Kidney tubule cell (primary cell): ENCODE measurements around the gene ALAS2.
"Not testable (repeated sequence)": the region's sequence is repeated elsewhere in the genome, so short reads cannot be mapped to it uniquely, and the experiment has no call there.

Experiments
- DNase-seq: peaks from one replicate; pipeline ENCODE4 v3.0.0-alpha.2; 2018; ENCODE audit warnings: low spot score

The ALAS2 gene

DNA sequence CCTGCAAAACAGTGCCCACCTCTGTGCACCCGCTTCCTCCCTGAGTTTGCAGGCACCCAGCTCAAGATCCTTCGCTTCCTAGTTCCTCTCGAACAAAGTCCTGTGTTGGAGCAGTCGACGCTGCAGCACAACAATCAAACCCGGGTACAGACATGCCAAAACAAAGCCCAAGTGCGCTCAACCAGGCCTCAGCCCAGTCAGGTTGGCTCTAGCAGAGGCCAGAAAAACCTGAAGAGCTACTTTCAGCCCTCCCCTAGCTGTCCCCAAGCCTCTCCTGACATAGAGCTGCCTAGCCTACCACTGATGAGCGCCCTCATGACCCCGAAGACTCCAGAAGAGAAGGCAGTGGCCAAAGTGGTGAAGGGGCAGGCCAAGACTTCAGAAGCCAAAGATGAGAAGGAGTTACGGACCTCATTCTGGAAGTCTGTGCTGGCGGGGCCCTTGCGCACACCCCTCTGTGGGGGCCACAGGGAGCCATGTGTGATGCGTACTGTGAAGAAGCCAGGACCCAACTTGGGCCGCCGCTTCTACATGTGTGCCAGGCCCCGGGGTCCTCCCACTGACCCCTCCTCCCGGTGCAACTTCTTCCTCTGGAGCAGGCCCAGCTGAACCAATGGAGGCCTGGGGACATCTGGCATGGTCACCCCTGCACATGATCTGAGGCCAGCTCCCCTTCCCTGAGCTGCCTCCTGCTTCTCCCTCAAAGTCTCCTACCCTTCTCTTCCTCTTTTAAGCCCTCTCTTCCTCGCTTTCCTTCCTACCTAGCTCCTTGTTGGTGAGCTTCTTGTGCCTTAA, 23.8 kb downstream of the ALAS2 start:
- DNase-seq = no peak

DNA sequence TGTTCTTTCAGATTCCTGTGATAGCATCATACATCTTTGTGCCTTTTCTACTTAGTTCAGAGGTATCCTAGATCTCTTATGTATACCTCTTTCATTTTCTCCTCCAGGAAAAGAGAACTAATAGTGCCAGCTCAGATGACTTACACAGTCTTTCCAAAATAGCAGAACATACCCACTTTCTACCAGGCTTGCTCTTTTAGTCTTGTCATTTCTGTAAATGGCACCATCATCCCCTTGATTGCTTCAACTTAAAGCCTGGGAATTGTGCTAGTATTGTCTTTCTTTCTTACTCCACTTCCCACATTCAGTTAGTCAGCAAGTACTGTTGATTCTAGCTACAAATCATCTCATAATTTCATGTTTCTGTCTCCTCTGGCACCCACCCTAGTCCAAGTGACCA, 25.5 kb downstream of the ALAS2 start:
- no peak for DNase-seq

DNA sequence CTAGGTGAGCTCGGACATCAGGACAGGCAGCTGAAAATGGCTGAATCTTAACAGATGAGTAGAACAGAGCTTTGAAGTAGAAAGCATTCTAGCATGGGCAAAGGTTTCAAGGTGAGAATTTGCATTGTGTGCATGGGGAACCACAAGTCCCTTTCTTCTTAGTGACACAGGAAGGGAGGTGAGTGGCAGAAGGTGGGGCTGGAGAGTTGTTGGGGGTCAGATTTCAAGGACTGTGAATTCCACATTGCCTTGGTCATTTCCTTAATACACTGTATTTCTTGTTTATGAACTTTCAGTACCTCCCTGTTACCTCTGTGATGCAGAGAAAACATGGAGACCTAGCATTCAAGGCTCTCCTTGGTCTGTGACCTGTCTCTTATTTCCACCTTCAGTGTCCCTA, 26.5 kb downstream of the ALAS2 start:
- DNase-seq = no peak

DNA sequence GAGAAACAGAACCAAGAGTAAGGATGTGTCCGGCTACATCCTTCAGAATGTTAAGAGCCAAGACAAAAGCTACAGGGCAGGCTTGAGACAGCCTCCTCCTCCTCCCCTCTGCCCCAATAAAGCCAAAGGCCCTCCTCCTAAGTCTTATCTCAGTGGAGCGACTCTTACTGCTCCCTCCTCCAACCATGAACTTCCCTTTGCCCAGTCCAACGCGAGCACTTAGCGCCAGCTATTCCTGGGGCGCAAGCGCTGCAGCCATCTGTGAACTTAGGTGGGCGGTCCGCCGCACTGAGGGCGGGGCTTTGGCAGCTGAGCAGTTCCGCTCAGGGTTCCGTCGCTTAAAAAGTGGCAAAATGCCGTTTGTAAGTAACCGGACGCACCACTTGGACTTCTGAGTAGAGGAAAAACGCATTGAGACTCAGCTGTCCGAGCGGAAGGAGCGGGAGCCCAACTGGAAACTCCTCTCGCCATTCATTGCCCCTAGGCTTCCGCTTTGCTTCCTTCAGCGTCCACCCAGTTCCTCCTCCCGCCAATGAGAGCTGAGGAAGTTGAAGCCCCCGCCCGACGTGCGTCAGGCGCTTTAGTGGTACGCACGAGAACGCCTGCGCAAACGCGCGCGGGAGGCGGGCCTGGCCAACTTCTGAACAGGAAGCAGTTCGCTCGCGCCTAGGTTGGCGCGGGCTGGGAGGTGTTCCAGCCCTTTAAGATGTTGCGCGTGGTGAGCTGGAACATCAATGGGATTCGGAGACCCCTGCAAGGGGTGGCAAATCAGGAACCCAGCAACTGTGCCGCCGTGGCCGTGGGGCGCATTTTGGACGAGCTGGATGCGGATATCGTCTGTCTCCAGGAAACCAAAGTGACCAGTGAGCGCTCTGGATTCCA, 30.8 kb downstream of the ALAS2 start, which contains the start of gene APEX2:
Gene APEX2 (plus strand): TSS at position 647 of the 882 bp plus-strand sequence. CDS start 60 bp downstream, at position 707.
- peak; percentile 93 for DNase-seq

DNA sequence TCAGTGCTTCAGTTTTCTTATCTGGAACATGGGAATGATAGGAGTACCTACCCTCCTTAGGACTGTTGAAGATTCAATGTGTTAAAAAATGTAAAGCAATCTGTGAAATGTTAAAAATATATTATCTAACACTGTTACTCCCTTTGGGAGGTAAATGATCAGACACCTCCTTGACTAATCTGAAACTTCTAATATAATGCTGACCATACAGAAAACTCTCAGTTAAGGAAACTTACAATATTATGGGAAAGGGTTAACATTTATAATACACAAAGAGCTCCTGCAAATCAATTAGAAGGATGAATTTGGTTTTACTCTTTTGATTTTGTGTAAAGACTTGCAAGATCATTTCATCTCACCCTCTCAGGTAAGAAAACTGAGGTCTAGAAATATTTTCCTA, 35.2 kb downstream of the ALAS2 start:
- DNase-seq = no peak

DNA sequence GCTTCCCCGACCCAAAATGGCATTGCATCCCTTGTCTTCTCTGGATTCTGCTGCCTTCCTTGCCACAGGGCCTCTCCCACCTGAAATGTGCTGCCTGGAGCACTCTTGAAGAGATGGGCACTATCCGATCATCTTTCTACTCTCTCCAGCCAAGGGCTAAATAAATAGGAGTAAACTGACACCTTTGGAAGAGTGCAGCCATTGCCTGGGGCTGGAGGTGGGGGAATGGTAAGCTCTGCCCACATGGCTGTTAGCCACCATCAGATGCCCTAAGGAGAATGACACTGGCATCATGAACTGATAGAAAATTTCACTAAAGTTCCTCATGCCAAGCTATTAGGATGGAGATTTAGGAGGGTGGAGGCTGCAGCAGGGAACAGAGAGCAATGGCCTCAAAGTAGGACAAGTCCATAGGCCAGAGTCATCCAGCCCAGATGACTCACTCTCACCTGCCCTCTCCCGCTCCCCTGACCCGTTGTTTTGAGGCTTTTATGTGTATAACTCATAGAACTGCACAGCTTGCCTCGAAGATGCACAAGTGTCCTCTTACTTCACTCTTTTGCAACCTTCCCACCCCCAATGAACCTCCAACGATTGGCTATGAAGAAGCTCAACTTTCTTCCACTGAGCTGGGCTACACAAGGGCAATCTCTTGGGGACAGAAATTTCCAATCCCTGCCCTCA, 36.0 kb downstream of the ALAS2 start:
- DNase-seq = no peak

DNA sequence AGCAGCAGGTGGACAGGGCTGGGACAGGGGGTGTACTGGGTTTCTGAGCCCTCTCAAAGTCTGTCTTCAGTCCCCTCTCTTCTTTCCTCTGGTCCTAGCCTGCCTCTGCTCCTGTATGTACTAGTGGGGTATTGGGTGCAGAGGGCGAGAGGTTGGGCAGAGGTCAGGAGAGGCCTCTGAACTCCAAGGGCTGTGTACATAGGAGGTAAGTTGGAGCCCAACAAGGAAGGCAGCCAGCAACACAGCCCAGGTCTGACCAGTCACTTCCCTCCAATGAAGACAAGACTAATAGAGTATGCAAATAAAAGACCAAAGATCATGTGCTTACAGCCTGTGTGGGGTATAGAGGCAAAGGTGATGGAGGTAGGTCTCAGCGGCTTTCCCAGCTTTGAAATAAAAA, 36.7 kb downstream of the ALAS2 start, which contains the start of gene PFKFB1:
Gene PFKFB1 (minus strand): TSS at position 90 of the 400 bp plus-strand sequence. CDS start 181 bp downstream, outside the sequence.
- DNase-seq = no peak

DNA sequence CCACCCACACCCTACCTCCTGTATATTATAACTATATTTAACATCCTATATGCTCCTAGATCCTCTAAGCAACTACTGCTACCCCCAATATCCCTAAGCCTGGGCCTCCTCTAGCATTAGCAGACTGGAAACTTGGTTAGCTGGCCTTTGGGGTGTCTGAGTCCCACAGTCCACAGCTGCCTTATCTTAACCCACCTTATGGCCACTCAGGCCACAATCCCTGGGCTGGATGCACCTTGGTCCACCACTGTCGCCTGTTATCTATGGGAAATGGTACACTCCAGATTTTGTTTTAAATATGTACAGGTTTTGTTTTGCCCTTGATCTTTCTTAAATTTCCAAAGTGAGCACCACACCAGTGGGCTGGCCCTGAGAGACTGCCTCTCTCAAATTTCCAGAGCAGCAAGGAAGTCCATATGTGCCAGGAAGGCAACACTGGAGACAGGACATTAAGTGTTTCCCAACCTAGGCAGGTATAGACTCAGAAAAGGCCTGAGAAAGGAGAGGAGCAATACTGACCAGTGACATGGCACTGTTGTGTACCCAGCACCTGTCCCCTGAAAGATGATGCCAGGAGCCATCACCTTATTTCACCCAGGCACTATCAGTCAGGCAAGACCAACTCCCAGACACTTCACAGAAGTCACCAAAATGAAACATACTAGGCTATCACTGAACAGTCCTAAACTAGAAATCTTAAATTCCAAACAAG, 37.7 kb downstream of the ALAS2 start:
- DNase-seq = no peak

DNA sequence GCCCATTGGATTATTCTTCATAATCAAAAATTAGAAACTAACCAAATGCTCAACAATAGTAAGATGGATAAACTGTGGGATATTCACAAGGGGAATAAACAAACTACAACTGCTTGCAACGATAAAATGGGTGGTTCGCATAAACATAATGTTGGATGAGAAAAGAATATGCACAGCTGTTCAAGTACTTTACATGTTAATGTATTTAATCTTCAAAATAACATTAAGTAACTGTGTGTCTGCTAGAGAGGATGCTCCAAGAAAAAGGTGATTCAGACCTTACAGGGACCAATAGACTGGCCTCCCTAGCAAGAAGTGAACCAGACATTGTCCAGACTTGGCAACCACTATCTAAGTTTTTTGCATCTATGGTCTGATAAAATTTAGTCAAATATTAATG, 39.1 kb downstream of the ALAS2 start:
- DNase-seq = peak; percentile 37

DNA sequence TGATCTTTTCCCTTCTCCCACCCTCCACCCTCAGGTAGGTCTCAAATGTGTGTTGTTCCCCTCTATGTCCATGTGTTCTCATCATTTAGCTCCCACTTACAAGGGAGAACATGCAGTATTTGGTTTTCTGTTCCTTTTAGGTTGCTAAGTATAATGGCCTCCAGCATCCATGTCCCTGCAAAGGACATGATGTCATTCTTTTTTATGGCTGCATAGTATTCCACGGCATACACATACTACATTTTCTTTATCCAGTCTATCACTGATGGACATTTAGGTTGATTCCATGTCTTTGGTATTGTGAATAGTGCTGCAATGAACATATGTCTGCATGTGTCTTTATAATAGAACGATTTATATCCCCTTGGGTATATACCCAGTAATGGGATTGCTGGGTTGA, 47.5 kb downstream of the ALAS2 start:
- DNase-seq = not testable (repeated sequence)

DNA sequence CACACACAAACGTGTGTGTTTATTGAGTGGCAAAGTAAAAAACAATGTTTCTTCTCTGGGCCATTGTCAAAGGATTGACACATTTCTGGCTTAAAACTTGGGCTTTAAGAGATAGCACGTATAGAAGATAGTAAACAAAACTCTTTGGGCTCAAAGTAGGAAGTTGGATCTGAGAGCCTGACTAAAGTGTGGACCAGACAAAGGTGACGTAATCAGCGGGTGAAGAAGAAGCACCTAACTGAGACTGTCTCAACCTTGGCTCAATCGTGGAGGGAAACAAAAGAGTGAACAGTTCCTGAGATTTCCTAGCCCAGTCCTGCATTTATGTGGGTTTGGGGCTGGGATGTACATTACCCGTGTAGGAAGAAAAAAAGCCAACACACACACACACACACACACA, 50.4 kb downstream of the ALAS2 start:
- DNase-seq = no peak

DNA sequence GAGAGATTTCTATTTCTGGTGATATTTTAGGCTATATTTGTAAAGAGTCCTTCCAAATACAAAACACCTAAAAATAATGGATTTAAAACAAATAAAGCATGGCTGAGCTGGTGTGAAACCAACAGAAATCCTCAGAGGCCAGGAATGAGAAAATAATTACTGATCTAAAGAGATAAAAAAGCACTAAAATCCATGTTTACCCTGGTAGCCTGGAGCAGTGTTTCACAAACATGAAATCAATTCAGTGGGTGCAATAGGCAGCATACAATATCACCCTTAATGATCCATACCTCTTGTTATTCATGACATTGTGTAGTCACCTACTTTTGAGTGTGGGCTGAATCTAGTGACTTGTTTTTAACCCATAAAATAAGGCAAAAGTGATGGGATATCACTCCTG, 51.3 kb downstream of the ALAS2 start:
- no peak for DNase-seq

DNA sequence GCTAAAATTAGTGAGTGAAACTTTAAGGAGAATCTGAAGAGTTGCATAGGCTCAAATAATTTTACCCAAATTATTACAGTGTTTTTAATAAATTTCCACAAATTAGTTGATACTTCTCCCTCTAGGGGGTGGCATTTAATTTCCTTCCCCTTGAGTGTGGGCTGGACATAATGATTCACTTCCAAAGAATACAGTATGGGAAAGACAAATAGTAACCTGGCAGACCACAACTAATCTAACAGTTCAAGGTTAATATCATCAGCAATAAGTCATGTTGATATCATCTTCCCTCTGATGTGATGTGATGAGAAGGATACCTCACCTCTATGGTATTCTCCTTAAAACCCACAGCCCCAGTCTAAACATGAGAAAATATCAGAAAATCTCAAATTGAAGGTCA, 52.3 kb downstream of the ALAS2 start:
- DNase-seq = peak; percentile 75

DNA sequence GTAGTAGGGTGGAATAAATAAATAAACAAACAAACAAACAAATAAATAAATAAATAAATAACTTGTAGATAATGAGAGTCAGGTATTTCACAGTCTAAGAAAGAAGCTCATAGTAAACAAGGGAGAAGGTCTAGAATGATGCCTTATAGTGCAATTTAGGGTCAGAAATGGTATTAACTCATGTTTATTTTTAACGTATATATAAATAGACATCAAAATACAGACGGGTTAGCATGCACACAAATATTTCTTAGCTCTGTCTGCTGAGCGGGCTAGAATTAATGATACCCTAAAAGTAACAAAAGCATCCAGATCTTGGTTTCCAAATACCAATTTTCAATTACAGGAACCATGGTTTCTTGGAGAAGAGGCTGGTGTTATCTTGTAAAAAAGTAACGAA, 53.4 kb downstream of the ALAS2 start:
- no peak for DNase-seq

DNA sequence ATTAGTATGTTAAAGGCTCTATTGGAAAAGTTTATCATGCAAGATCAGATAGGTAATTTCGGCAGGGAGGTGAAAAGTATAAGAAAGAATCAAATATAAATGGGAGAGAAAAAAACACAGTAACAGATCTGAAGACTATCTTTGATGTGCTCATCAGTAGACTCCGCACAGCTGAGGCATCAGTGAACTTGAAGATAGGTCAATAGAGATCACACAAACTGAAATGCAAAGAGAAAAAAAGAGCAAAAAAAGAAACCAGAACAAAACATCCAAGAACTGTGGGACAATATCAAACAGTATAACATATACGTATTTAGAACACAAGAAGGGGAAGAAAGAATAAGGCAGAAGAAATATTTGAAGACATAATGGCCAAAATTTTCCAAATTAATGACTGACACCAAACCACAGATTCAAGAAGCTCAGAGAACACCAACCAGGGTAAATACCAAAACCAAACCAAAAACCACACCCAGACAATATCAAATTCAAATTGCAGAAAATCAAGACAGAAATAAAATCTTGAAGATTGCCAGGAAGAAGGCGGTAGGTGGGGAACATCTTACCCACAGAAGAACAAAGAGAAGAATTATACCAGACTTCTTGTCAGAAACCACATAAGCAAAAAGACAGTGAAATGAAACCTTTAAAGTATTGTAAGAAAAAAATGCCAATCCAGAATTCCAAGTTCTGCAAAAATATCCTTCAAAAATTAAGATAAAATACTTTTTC, 65.8 kb downstream of the ALAS2 start:
- DNase-seq = no peak

DNA sequence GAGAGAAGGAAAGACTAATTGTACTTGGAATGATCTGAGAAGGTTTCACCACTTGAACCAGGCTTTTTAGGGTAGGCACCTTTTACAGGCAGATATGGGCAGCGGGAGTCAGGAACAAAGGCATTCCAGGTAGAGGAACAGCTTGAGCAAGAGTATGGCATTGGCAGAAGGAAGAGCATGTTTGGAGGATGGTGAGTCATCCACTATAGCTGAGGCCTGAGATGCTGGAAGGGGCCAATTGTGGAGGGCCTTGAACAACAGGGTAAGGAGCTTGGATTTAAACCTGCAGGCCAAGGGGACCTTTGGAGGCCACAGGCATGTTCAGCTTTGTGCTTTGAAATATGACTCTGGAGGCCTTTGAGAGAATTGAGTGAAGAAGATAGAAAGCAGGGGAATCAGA, 69.0 kb downstream of the ALAS2 start:
- no peak for DNase-seq
